ENCODE results near the gene ETV5. TPM values are rescaled to one million over a fixed set of nuclear protein-coding genes. Genes with fewer than 3 reads are reported as not detected.

The ETV5 gene
- total and polyA plus RNA-seq, 2 of the 4 experiments (the other 2 are of a cell fraction) = 15.7 to 20.1 TPM

- no peak overlapping the region for H3K18ac ChIP-seq (ENCODE audit: low read depth, low read length)
- CTCF ChIA-PET = no interaction called here
- no TSS peak for BruUV-seq (replicated peaks)
Observed at GRCh38 chr3:185997130-185997529, 111.8 kb downstream of the ETV5 start.

More at GRCh38 chr3:185997130-185997529, 111.8 kb downstream of the ETV5 start:
- H3K23ac ChIP-seq (ENCODE audit: low read depth, low read length) = no peak overlapping the region
- no peak overlapping the region for H2AFZ ChIP-seq (replicated peaks; ENCODE audit: low read length, poor library complexity)
- H2AK9ac ChIP-seq (replicated peaks; ENCODE audit: low read depth, low read length, poor library complexity) = no peak overlapping the region
- H3K4ac ChIP-seq (ENCODE audit: low read depth, low read length) = no peak overlapping the region
- H2BK120ac ChIP-seq (ENCODE audit: low read depth, low read length) = no peak overlapping the region
- no peak overlapping the region for H3K4me3 ChIP-seq (ENCODE audit: insufficient read depth, low read depth, low read length)
- H3K9ac ChIP-seq (ENCODE audit: low read depth, low read length) = no peak overlapping the region
- H2BK20ac ChIP-seq (ENCODE audit: low read depth, low read length) = no peak overlapping the region
- H4K5ac ChIP-seq (ENCODE audit: low read depth, low read length) = no peak overlapping the region
- in situ Hi-C loops (cut with MboI; ENCODE audit: low sequenced_read_pairs) (loop anchor here (25.0 kb wide), 1 partner anchor 815 kb away; the partner anchor contains the start of gene RFC4), intact Hi-C loops (cut with micrococcal nuclease) (no loop called here), dilution Hi-C loops (cut with HindIII; ENCODE audit: low sequenced_read_pairs, unreplicated experiment) (no loop called here)
- no peaks in the 10 kb centered on the region for H3K79me1 ChIP-seq (ENCODE audit: low read depth in 1 of 2, low read length in 2 of 2)
- no peak overlapping the region for H3K14ac ChIP-seq (replicated peaks; ENCODE audit: low read depth, low read length)
- POLR2A ChIA-PET (ENCODE audit: unreplicated experiment) = no interaction called here
- ATAC-seq (ENCODE audit: low read depth) (no peak), DNase-seq (no peak)
- no peak for TF ChIP-seq MAZ (IDR thresholded peaks at IDR 0.05; ENCODE audit: borderline replicate concordance, low read depth, low read length)
- no peak for TF ChIP-seq RCOR1 (IDR thresholded peaks at IDR 0.05; ENCODE audit: insufficient replicate concordance, low read length)
- TF ChIP-seq RAD21 (IDR thresholded peaks at IDR 0.05; ENCODE audit: low read length) = no peak
- TF ChIP-seq NFE2L2 (IDR thresholded peaks at IDR 0.05; ENCODE audit: low read depth, low read length) = no peak
- no peak for TF ChIP-seq CTCF (conservative IDR thresholded peaks at IDR 0.05; ENCODE audit: low read depth, low read length)
- no peak for TF ChIP-seq POLR2A (IDR thresholded peaks at IDR 0.05; ENCODE audit: low read depth, low read length)
- TF ChIP-seq USF2 (IDR thresholded peaks at IDR 0.05; ENCODE audit: low read depth, low read length) = no peak
- TF ChIP-seq FOS (IDR thresholded peaks at IDR 0.05; ENCODE audit: low read depth, low read length) = no peak
- no peak for TF ChIP-seq ELK1 (IDR thresholded peaks at IDR 0.05; ENCODE audit: borderline replicate concordance, low read depth, low read length)
- no peak for TF ChIP-seq CEBPB (IDR thresholded peaks at IDR 0.05; ENCODE audit: low read depth, low read length)
- H4K8ac ChIP-seq (ENCODE audit: low read depth in 2 of 2, low read length in 2 of 2) = no peak overlapping the region
- no peak overlapping the region for H3K4me2 ChIP-seq (ENCODE audit: low read depth, low read length)
- no peak overlapping the region for H3K56ac ChIP-seq (ENCODE audit: extremely low read depth, insufficient read depth, low read length)
- H3K9me1 ChIP-seq (ENCODE audit: insufficient read depth, low read length) = peaks cover 4% of the 10 kb centered on the region; the same call in 1 of the 2 replicates
- H3K36me3 ChIP-seq (ENCODE audit: control insufficient read depth, insufficient read depth, low read length) = no peaks in the 10 kb centered on the region
- H4K20me1 ChIP-seq (ENCODE audit: insufficient read depth, low read length) = no peaks in the 10 kb centered on the region
- WGBS, 2 experiments (ENCODE audit: extremely low coverage in 2 of 2, insufficient read length in 1 of 2) = no CpG with 5 or more reads among the region's 3 CpGs
- no peaks in the 10 kb centered on the region for H3K9me3 ChIP-seq (ENCODE audit: control insufficient read depth, insufficient read depth, low read length)
- no peak overlapping the region for H2AK5ac ChIP-seq (ENCODE audit: low read depth, low read length)
- peaks cover 10% of the 10 kb centered on the region for H3K4me1 ChIP-seq (ENCODE audit: control insufficient read depth, insufficient read depth, low read length)
- no peak overlapping the region for H4K91ac ChIP-seq (ENCODE audit: insufficient read depth, low read depth, low read length)
- no peak overlapping the region for H2BK5ac ChIP-seq (ENCODE audit: low read depth, low read length, poor library complexity, severe bottlenecking)
- peaks cover under 1% of the 10 kb centered on the region; the same call in 1 of the 2 replicates for H3K27me3 ChIP-seq (ENCODE audit: control insufficient read depth, insufficient read depth, low read length)
- H3K27ac ChIP-seq (ENCODE audit: insufficient read depth, low read length) = no peak overlapping the region
- H2BK15ac ChIP-seq (ENCODE audit: low read depth, low read length) = no peak overlapping the region

Measured in IMR-90 (cell line).